G401 (cell line): ENCODE results near the gene DIPK2B. TPM values are rescaled to one million over a fixed set of nuclear protein-coding genes. Genes with fewer than 3 reads are reported as not detected.

Source experiments
- DNase-seq: peaks from one replicate; pipeline ENCODE4 v3.0.0-alpha.2; 2015; ENCODE audit warnings: low spot score
- in situ Hi-C: cut with HindIII; loops from 2 replicates; pipeline ENCODE4 v1.10.0; 2016; ENCODE audit warnings: low sequenced_read_pairs, mixed read lengths
- total RNA-seq: library from RNA; depleted of rRNA; stranded (reverse); fragments of >200 nt; shearing (Covaris generic); gene quantifications from 2 replicates; pipeline ENCODE4 v1.2.3, GENCODE V29; 2014

DIPK2B gene
- total RNA-seq, 1 experiment from 2014 or later, result not detected

DNA sequence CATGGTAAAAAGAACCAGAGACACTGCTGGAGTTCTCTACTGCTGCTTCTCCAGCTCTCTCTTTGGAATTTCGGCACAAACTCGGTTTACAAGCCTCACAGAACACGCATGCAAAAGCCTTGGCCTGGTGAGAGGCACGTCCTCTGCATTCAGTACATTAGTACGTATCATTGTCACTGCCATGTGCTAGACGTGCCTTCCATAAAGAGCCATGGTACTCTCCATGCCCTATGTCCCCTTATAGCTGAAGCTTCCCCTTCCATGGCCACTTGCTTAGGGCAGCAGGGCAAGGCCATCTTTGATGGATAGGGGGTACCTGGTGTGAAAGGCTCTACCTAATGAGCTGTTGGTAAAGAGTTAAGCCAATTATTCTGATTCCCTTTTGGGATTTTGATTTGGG lies 35.0 kb downstream of the DIPK2B start:
- in situ Hi-C loops, result no loop called here
- no peak for DNase-seq

DNA sequence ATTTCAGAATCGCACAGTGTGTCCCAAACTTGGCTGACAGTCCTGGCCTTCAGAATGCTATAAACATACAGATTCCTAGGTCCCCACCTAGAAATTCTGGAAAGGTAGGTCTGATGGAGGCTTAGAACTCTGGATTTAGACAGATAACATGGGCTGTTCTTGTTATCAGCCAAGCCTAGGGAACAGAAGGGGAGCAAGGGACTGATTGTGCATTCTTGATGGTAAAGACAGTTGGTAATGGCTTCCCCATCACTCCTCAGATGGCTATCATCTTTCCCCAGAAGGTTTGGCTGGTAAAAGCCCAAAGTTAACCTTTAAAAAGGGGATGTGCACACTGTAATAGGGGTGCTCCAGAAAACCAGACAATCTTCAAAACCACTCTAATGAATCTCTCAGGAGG lies 35.7 kb downstream of the DIPK2B start:
- DNase-seq, result no peak
- in situ Hi-C loops, result no loop called here

DNA sequence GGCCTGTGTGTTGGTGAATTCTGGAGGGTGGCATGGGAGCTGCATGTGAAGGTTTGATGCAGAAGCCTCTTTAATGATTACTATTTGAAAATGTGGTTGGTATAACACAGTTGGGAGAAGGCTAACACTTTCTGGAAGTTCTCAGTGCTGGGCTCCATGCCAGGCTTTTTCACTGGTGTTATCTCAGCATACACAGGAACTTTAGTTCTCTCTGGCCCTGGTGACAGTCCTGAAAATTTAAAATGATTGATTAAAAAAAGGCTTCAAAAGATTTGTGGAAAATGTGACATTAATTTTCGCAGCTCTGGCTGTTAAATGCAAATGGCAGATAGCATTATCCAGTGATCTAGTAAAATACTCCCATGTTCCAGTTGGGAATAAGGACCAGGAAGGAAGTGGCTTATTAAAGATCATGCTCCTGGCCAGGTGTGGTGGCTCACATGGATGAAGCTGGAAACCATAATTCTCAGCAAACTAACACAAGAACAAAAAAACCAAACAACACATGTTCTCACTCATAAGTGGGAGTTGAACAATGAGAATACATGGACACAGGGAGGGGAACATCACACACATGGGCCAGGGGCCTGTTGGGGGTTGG lies 36.6 kb downstream of the DIPK2B start:
- no peak for DNase-seq
- in situ Hi-C loops, result no loop called here

DNA sequence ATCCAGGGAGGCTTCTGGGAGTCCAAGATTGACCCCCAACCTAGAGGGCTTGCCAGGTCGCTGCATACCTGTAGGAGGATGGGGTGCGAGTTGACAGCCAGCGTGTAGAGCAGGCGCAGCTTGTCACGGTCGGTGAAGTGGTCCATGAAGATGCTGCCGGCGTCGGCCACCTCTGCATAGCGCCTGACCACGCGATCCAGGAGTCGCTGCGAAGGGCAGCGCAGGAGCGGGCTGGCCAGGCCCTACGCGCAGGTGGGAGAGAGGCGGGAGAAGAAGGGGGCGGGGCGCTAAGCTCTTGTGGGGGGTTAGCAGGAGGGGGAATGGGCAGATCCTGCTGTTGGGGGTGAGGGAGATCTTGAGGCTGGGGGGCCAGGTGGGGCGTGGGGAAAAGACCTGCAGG lies 43.0 kb downstream of the DIPK2B start:
- in situ Hi-C loops, result no loop called here
- DNase-seq, result no peak

DNA sequence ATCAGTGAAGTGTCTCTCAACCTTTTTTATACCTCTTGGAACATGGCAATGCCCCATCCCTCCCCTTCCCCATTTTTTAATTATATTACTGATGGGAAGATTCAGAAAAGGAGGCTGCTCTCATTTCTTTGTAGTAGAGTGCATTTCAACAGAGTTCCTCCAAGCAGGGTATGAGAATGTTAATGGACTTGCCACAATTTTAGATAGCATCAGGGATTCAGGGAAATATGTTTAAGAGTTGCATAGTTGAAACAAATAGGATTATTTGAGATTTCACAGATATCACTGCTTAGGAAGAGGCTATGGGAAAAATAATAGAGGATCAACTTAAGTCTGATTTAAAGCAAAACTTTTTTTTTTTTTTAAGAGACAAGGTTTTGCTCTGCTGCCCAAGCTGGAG lies 46.2 kb downstream of the DIPK2B start:
- no peak for DNase-seq
- in situ Hi-C loops, result no loop called here

DNA sequence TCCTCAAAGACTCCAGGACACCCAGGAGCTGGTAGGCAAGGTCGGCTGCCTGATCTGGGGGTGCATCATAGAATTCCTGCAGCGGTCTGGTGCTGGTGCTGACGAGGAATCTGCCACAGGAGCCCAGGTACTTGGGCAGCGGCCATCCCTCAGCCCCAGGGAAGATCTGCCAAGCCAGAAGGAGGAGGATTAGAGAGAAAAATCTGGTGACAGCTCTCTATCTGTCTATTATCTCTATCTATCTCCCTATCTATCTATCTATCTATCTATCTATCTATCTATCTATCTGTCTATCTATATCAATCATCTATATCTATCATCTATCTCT lies 46.7 kb downstream of the DIPK2B start:
- DNase-seq, result peak; percentile 71
- in situ Hi-C loops, result no loop called here
